ENCODE data around the gene ARHGAP9.

DNA sequence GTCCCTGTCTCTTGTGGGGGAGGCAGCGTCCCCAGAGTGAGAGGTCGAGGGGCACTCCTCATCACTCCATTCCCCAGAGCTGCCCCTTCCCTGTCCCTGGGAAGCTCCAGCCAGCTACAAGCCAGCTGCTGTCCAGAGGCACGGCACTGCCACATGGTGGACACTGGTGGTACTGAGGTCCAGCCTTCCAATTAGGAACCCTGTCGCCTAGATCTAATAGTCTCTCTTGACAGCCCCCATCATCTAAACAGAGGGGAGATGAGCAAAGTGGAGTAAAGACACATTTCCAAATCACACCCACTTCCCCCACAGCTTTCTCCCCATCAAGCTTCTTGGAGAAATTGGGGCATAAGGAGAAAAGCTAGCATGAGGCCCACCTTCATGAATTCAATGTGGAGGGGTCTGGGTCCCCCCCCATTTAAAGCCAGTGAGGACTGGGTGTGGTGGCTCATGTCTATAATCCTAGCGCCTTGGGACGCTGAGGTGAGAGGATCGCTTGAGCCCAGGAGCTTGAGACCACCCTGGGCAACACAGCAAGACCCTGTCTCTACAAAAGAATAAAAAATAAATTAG is 26.6 kb downstream of the ARHGAP9 start:
- TF ChIP-seq POLR2A (IDR thresholded peaks at IDR 0.05) (no peak), POLR2AphosphoS5 (IDR thresholded peaks at IDR 0.05) (no peak), EP300 (IDR thresholded peaks at IDR 0.05; ENCODE audit: low read depth) (no peak)
- TF ChIP-seq, protein P1, sequence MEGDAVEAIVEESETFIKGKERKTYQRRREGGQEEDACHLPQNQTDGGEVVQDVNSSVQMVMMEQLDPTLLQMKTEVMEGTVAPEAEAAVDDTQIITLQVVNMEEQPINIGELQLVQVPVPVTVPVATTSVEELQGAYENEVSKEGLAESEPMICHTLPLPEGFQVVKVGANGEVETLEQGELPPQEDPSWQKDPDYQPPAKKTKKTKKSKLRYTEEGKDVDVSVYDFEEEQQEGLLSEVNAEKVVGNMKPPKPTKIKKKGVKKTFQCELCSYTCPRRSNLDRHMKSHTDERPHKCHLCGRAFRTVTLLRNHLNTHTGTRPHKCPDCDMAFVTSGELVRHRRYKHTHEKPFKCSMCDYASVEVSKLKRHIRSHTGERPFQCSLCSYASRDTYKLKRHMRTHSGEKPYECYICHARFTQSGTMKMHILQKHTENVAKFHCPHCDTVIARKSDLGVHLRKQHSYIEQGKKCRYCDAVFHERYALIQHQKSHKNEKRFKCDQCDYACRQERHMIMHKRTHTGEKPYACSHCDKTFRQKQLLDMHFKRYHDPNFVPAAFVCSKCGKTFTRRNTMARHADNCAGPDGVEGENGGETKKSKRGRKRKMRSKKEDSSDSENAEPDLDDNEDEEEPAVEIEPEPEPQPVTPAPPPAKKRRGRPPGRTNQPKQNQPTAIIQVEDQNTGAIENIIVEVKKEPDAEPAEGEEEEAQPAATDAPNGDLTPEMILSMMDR (IDR thresholded peaks at IDR 0.05), result peak; percentile 87 to 92 (median 90)
